OCI-LY7 (cell line): ENCODE results near the gene C12orf76. TPM values are rescaled to one million over a fixed set of nuclear protein-coding genes. Genes with fewer than 3 reads are reported as not detected.

ENCODE experiments used
- Bru-seq: library from RNA; stranded (reverse); fragments of 400-500 nt; gene quantifications from one replicate; lab custom pipeline; 2021; lab: Mats Ljungman, UMichigan
- BruChase-seq, 2 experiments: library from RNA; stranded (reverse); fragments of 400-500 nt; gene quantifications; one replicate each; lab custom pipeline; 2021; lab: Mats Ljungman, UMichigan
- BruUV-seq: library from RNA; stranded (reverse); fragments of 400-500 nt; replicated peaks from 2 replicates; lab custom pipeline; 2021; lab: Mats Ljungman, UMichigan
- CTCF ChIA-PET: fragments of 300-600 bp; sonication (Branson Sonifier 250); formaldehyde crosslinking; loops from one replicate; lab custom pipeline; 2022; ENCODE audit warnings: antibody characterized with exemption; ENCODE audit not compliant: unreplicated experiment; lab: Charles Lee
- POLR2A ChIA-PET: fragments of 300-600 bp; sonication (Branson Sonifier 250); formaldehyde crosslinking; loops from one replicate; lab custom pipeline; 2022; ENCODE audit warnings: antibody characterized with exemption; lab: Charles Lee
- DNase-seq: peaks from one replicate; pipeline ENCODE4 v3.0.0-alpha.2; 2015; ENCODE audit warnings: low spot score
- H2AFZ ChIP-seq: fragments of 200-600 bp; sonication (generic), shearing (Covaris generic); 2 replicates; pipeline ENCODE4 v1.6.1; 2014; ENCODE audit warnings: mild to moderate bottlenecking, antibody characterized with exemption, low read length, moderate library complexity
- H3K27ac ChIP-seq: fragments of 200-600 bp; sonication (generic); 2 replicates; pipeline ENCODE4 v1.5.1; 2014; ENCODE audit warnings: mixed run types, low read depth, mild to moderate bottlenecking, moderate library complexity, low read length, inconsistent platforms; ENCODE audit not compliant: poor library complexity, severe bottlenecking
- H3K36me3 ChIP-seq: fragments of 200-600 bp; sonication (generic); 2 replicates; pipeline ENCODE4 v1.6.1; 2014; ENCODE audit warnings: mild to moderate bottlenecking, antibody characterized with exemption, low read length, moderate library complexity, mixed read lengths; ENCODE audit not compliant: insufficient read depth
- H3K4me1 ChIP-seq: fragments of 200-600 bp; sonication (generic); 2 replicates; pipeline ENCODE4 v1.5.1; 2014; ENCODE audit warnings: mild to moderate bottlenecking, low read length; ENCODE audit not compliant: insufficient read depth, poor library complexity, severe bottlenecking
- H3K4me2 ChIP-seq: fragments of 200-600 bp; sonication (generic); 2 replicates; pipeline ENCODE4 v1.6.1; 2014; ENCODE audit warnings: mild to moderate bottlenecking, low read length
- H3K4me3 ChIP-seq: fragments of 200-600 bp; sonication (generic); 2 replicates; pipeline ENCODE4 v1.5.1; 2014; ENCODE audit warnings: mild to moderate bottlenecking, low read depth, low read length; ENCODE audit not compliant: poor library complexity, severe bottlenecking
- H3K79me2 ChIP-seq: fragments of 200-600 bp; sonication (generic); 2 replicates; pipeline ENCODE4 v1.6.1; 2016; ENCODE audit warnings: low read depth, mild to moderate bottlenecking, low read length, moderate library complexity, mixed read lengths; ENCODE audit not compliant: insufficient read depth
- H3K9me2 ChIP-seq: fragments of 200-600 bp; sonication (generic); 2 replicates; pipeline ENCODE4 v1.6.1; 2016; ENCODE audit warnings: mild to moderate bottlenecking, low read length, mixed read lengths; ENCODE audit not compliant: insufficient read depth
- H3K9me3 ChIP-seq: fragments of 200-600 bp; sonication (generic); 2 replicates; pipeline ENCODE4 v1.6.1; 2014; ENCODE audit warnings: mild to moderate bottlenecking, mixed run types, low read length, mixed read lengths
- H4K20me1 ChIP-seq: fragments of 200-600 bp; sonication (generic); 2 replicates; pipeline ENCODE4 v1.6.1; 2014; ENCODE audit warnings: mild to moderate bottlenecking, antibody characterized with exemption, low read length, moderate library complexity, mixed read lengths; ENCODE audit not compliant: insufficient read depth
- CTCF ChIP-seq: fragments of 200-600 bp; sonication (generic); conservative IDR thresholded peaks from 2 replicates; pipeline ENCODE4 v1.5.1; 2014; ENCODE audit warnings: mild to moderate bottlenecking, antibody characterized with exemption, low read length, moderate library complexity, mixed read lengths
- EZH2phosphoT487 ChIP-seq: fragments of 200-600 bp; sonication (generic); IDR thresholded peaks from 2 replicates; pipeline ENCODE4 v1.6.1; 2018; ENCODE audit warnings: low read depth, borderline replicate concordance, mild to moderate bottlenecking, mixed run types, antibody characterized with exemption, low read length, moderate library complexity, mixed read lengths
- intact Hi-C: fragments of 100-400 bp; cut with micrococcal nuclease; formaldehyde crosslinking; loops from one replicate; pipeline ENCODE4 v1.10.0; 2022; ENCODE audit not compliant: unreplicated experiment
- long read RNA-seq: library from polyadenylated mRNA; stranded (forward); transcript quantifications from one replicate; pipeline ENCODE4 v2.0.0, GENCODE V29; 2022
- total RNA-seq, 2 experiments: library from RNA; depleted of rRNA in 1 of 2; stranded (reverse); fragments of >200 nt in 1 of 2; shearing (Covaris generic) in 1 of 2; gene quantifications; 2 replicates each; pipeline ENCODE4 v1.2.3, GENCODE V29; 2014 to 2022

C12orf76 gene, protein sequence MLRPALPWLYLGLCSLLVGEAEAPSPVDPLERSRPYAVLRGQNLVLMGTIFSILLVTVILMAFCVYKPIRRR
- total RNA-seq (2014; rRNA removed; shearing (Covaris generic)) (17.0 and 24.4 TPM in 2 replicates), total RNA-seq (2022) (24.1 and 36.6 TPM in 2 replicates), Bru-seq, nascent RNA (percentile 47 among the genes with signal in this experiment), BruChase-seq, experiment 1, labeled RNA remaining after a 6-hour chase (percentile 54 among the genes with signal in this experiment), BruChase-seq, experiment 2, labeled RNA remaining after a 2-hour chase (percentile 59 among the genes with signal in this experiment)
- long read RNA-seq, partial matches to known transcripts: 16 of 38 reads
- long read RNA-seq, other reads (novel, unspliced or antisense): 14 of 38 reads

DNA sequence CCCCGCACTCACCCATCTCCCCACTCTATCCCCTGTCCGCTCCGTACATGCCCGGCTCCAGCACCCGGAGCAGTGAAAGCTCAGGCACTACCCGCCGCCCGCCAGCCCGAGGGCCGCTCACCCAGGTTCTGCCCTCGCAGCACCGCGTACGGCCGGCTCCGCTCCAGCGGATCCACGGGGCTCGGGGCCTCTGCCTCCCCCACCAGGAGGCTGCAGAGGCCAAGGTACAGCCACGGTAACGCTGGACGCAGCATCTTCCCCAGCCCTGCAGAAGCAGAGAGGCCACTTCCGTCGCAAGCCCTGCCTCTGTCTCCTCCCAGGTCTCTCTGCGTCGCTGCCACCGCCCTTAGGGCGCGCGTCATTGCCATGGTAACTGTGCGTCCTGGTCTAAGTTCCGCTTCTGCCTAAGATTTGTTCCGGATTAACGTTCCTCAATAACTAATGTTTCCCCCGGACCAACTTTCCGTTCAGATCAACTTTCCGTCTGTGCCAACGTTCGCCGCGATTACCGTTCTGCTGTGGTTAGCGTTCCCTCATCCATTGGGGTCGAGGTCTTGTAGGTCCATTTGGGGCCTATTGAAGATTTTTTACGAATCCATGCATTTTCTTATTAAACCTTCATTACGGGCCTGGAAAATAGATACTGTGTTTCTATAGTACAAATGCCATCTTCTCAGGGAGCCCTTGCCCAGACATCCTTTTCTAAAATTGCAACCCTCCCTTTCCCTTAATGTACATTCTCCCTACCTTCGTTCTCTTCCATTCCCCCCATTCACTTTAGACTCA, at the start of gene C12orf76:
C12orf76 (minus strand) TSS at position 281 of the 786 bp plus-strand sequence; CDS start at position 254, 27 bp downstream.
- ChIA-PET CTCF (no interaction called here), POLR2A (interaction anchor here (0.8 kb wide), 1 partner anchor 452 kb away, joined by 3 read pairs; no protein-coding TSS in a partner anchor)
- DNase-seq: peak; percentile 97
- no peaks in the 10 kb centered on the region for H3K9me2 ChIP-seq
- H3K27ac ChIP-seq: peak within 1 kb of the TSS; percentile 98
- BruUV-seq: no TSS peak
- H4K20me1 ChIP-seq: no peaks in the 10 kb centered on the region
- peaks cover 53% of the 10 kb centered on the region for H3K4me1 ChIP-seq
- H3K4me3 ChIP-seq: peak within 1 kb of the TSS; percentile 90
- H3K4me2 ChIP-seq: peak within 1 kb of the TSS; percentile 92
- peak within 1 kb of the TSS; percentile 59; the same call in 1 of the 2 replicates for H2AFZ ChIP-seq
- peaks cover 31% of the 10 kb centered on the region; the same call in 1 of the 2 replicates for H3K79me2 ChIP-seq
- intact Hi-C loops: loop anchor here (1.0 to 5.0 kb wide), 4 partner anchors 50 to 233 kb away; partner anchors contain the start of genes ANKRD13A and ATP2A2
- H3K9me3 ChIP-seq: no peaks in the 10 kb centered on the region
- peaks cover 7% of the 10 kb centered on the region; the same call in 1 of the 2 replicates for H3K36me3 ChIP-seq
- TF ChIP-seq CTCF: no peak
- no peak for TF ChIP-seq EZH2phosphoT487

DNA sequence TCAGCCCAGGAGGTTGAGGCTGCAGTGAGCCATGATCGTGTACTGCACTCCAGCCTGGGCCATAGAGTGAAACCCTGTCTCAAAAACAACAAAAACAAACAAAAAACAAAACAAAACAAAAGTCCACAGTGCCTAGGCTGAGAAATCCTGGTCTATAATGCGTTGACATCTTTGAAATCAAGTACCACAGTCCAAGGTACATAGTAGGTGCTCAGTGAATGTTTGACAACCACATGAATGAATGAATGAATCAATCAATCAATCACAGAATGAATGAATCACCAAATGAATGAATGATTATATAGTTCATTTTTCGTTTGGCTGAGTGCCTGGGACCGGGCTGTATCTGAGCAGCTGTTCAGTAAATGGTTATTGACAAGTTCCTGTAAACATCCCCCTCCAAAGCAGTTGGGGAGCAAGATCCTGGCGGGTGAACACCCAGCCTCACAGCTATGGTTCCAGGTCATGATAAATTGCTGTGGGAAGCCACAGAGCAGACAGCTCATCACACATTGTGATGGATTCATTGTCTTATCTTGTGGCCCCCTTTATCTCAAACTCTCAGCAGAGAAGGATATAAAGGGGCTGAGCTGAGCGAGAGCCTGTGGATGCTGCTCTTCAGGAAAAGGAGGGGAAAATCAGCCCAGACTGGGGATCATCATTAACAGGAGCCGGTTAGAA, 45.4 kb upstream of the C12orf76 start:
- H3K4me2 ChIP-seq: no peak overlapping the region
- no peak for DNase-seq
- TF ChIP-seq EZH2phosphoT487: no peak
- TF ChIP-seq CTCF: no peak
- no peak overlapping the region for H3K4me3 ChIP-seq
- H3K36me3 ChIP-seq: no peaks in the 10 kb centered on the region
- no peak overlapping the region for H2AFZ ChIP-seq
- H3K79me2 ChIP-seq: no peaks in the 10 kb centered on the region
- no TSS peak for BruUV-seq
- H3K9me3 ChIP-seq: no peaks in the 10 kb centered on the region
- no peaks in the 10 kb centered on the region for H3K9me2 ChIP-seq
- no peak overlapping the region for H3K27ac ChIP-seq
- CTCF ChIA-PET: no interaction called here
- no peaks in the 10 kb centered on the region for H3K4me1 ChIP-seq
- intact Hi-C loops: no loop called here
- H4K20me1 ChIP-seq: no peaks in the 10 kb centered on the region
- POLR2A ChIA-PET: no interaction called here
